ENCODE data around the gene WRAP73.
A peak's percentile ranks its signal among the peaks of the same experiment; 100 is the strongest.

WRAP73 gene

GRCh38 chr1:3642919-3643675, 6.8 kb downstream of the WRAP73 start:
- DNase-seq (ENCODE audit: low spot score) = no peak
- TF ChIP-seq CTCF (IDR thresholded peaks at IDR 0.05; ENCODE audit: extremely low read depth, missing control alignments) = no peak

GRCh38 chr1:3641816-3642215, 8.1 kb downstream of the WRAP73 start:
- DNase-seq (ENCODE audit: low spot score) = no peak
- no peak for TF ChIP-seq CTCF (IDR thresholded peaks at IDR 0.05; ENCODE audit: extremely low read depth, missing control alignments)

GRCh38 chr1:3641046-3641760, 8.7 kb downstream of the WRAP73 start:
- DNase-seq (ENCODE audit: low spot score) = no peak
- TF ChIP-seq CTCF (IDR thresholded peaks at IDR 0.05; ENCODE audit: extremely low read depth, missing control alignments) = no peak

- no peak for TF ChIP-seq CTCF (IDR thresholded peaks at IDR 0.05; ENCODE audit: extremely low read depth, missing control alignments)
- DNase-seq (ENCODE audit: low spot score) = no peak
These were observed 9.6 kb downstream of the WRAP73 start for GRCh38 chr1:3640121-3640837.

GRCh38 chr1:3639397-3639911, 10.4 kb downstream of the WRAP73 start:
- no peak for TF ChIP-seq CTCF (IDR thresholded peaks at IDR 0.05; ENCODE audit: extremely low read depth, missing control alignments)
- no peak for DNase-seq (ENCODE audit: low spot score)

- TF ChIP-seq CTCF (IDR thresholded peaks at IDR 0.05; ENCODE audit: extremely low read depth, missing control alignments) = no peak
- peak; percentile 73 for DNase-seq (ENCODE audit: low spot score)
These were observed 11.2 kb downstream of the WRAP73 start for GRCh38 chr1:3638676-3639075.

GRCh38 chr1:3638027-3638426, 11.9 kb downstream of the WRAP73 start:
- DNase-seq (ENCODE audit: low spot score) = no peak
- no peak for TF ChIP-seq CTCF (IDR thresholded peaks at IDR 0.05; ENCODE audit: extremely low read depth, missing control alignments)
